HepG2 (cell line): ENCODE measurements around the gene MBD5. TPM values are rescaled to one million over a fixed set of nuclear protein-coding genes. Genes with fewer than 3 reads are reported as not detected.

Source experiments
- ATAC-seq: fragments of 200-7000 bp; cut with Tn5 transposase; 3 replicates; pipeline ENCODE4 v1.9.1; 2020; ENCODE audit warnings: mild to moderate bottlenecking, moderate library complexity
- BruUV-seq: library from RNA; stranded (reverse); fragments of 400-500 nt; replicated peaks from 2 replicates; lab custom pipeline; 2021; lab: Mats Ljungman, UMichigan
- CTCF ChIA-PET: fragments of 300-600 bp; formaldehyde crosslinking; extraction: SDS; loops from one replicate; lab custom pipeline; 2021; ENCODE audit warnings: low total read pairs, inconsistent platforms, low intra/inter-chr PET ratio; lab: Yijun Ruan, JAX
- POLR2A ChIA-PET: fragments of 350-600 bp; sonication (Branson Sonifier 250); formaldehyde crosslinking; loops from one replicate; lab custom pipeline; 2020; ENCODE audit warnings: antibody characterized with exemption, inconsistent platforms; lab: Yijun Ruan, JAX
- DNase-seq: peaks from one replicate; pipeline ENCODE4 v3.0.0-alpha.2; 2015; ENCODE audit warnings: low spot score
- FAIRE-seq: peaks from 3 replicates; lab custom pipeline; 2011; peaks lifted over from hg19 to GRCh38; lab: Jason Lieb, UNC
- H2AFZ ChIP-seq: one replicate; pipeline ENCODE4 v1.6.1; 2011; ENCODE audit warnings: low read length, inconsistent platforms
- H3K27ac ChIP-seq: fragments of 300-600 bp; 3 replicates; pipeline ENCODE4 v1.8.0; 2011; ENCODE audit warnings: mixed run types, mild to moderate bottlenecking, mixed read lengths, low read length, inconsistent platforms; ENCODE audit not compliant: insufficient read depth; ENCODE audit errors: extremely low read length
- H3K27me3 ChIP-seq, 2 experiments: fragments of 200-600 bp in 1 of 2; 2 replicates in 1 of 2; 3 replicates in 1 of 2; pipeline versions ENCODE4 v1.6.0 to v1.8.0; 2011; ENCODE audit warnings: low read length in 2 of 2, mild to moderate bottlenecking in 2 of 2, moderate library complexity in 2 of 2, inconsistent platforms in 1 of 2; ENCODE audit not compliant: insufficient read depth in 2 of 2, control insufficient read depth in 1 of 2
- H3K36me3 ChIP-seq, 2 experiments: fragments of 200-600 bp in 1 of 2; replicated peaks in 1 of 2; 2 replicates in 1 of 2; 3 replicates in 1 of 2; pipeline versions ENCODE4 v1.5.1 to v1.8.0; 2011; ENCODE audit warnings: low read length in 2 of 2, inconsistent platforms in 1 of 2; ENCODE audit not compliant: insufficient read depth in 2 of 2, control insufficient read depth in 1 of 2
- H3K4me1 ChIP-seq: 2 replicates; pipeline ENCODE4 v1.5.1; 2012; ENCODE audit warnings: low read length, inconsistent platforms; ENCODE audit not compliant: insufficient read depth
- H3K4me2 ChIP-seq: 2 replicates; pipeline ENCODE4 v1.6.0; 2011; ENCODE audit warnings: low read depth, low read length, inconsistent platforms
- H3K4me3 ChIP-seq, 3 experiments: fragments of 200-600 bp in 1 of 3; sonication (generic), shearing (Covaris generic) in 1 of 3; replicated peaks in 1 of 3; 2 replicates each; pipeline ENCODE4 v1.5.1; 2011 to 2016; ENCODE audit warnings: low read length in 3 of 3, inconsistent platforms in 2 of 3, low read depth in 2 of 3, mild to moderate bottlenecking in 2 of 3, control low read depth in 1 of 3, mixed read lengths in 1 of 3; ENCODE audit not compliant: insufficient read depth in 1 of 3
- H3K79me2 ChIP-seq: one replicate; pipeline ENCODE4 v1.6.1; 2011; ENCODE audit warnings: low read length, inconsistent platforms; ENCODE audit not compliant: insufficient read depth
- H3K9ac ChIP-seq: 2 replicates; pipeline ENCODE4 v1.6.0; 2011; ENCODE audit warnings: mild to moderate bottlenecking, low read depth, low read length, inconsistent platforms; ENCODE audit not compliant: insufficient read depth
- H3K9me3 ChIP-seq: 2 replicates; pipeline ENCODE4 v1.5.1; 2012; ENCODE audit warnings: mild to moderate bottlenecking, low read length
- H4K20me1 ChIP-seq: 2 replicates; pipeline ENCODE4 v1.6.0; 2011; ENCODE audit warnings: inconsistent platforms, mild to moderate bottlenecking, low read length, moderate library complexity; ENCODE audit not compliant: insufficient read depth
- E2F2 ChIP-seq: sonication (generic); formaldehyde crosslinking; IDR thresholded peaks from 2 replicates; pipeline ENCODE4 v1.4.0; 2020; ENCODE audit warnings: missing genetic modification reagents, borderline replicate concordance
- FOXP1 ChIP-seq, 2 experiments: fragments of 450-650 bp in 1 of 2; IDR thresholded peaks; 2 replicates each; pipeline ENCODE4 v1.6.1; 2017 to 2018; ENCODE audit warnings: antibody characterized with exemption in 1 of 2
- HHEX ChIP-seq: IDR thresholded peaks from 2 replicates; pipeline ENCODE4 v1.6.1; 2016; ENCODE audit warnings: control low read depth
- MED1 ChIP-seq: sonication (generic); formaldehyde crosslinking; IDR thresholded peaks from 2 replicates; pipeline ENCODE4 v1.4.0; 2020; ENCODE audit warnings: missing genetic modification reagents
- NFYB ChIP-seq: sonication (generic); formaldehyde crosslinking; IDR thresholded peaks from 2 replicates; pipeline ENCODE4 v1.4.0; 2020; ENCODE audit warnings: missing genetic modification reagents
- PPARG ChIP-seq: conservative IDR thresholded peaks from 2 replicates; pipeline ENCODE4 v1.6.1; 2016; ENCODE audit warnings: missing biosample characterization, missing genetic modification reagents
- SMAD1 ChIP-seq: sonication (generic); formaldehyde crosslinking; IDR thresholded peaks from 2 replicates; pipeline ENCODE4 v1.4.0; 2020; ENCODE audit warnings: missing genetic modification reagents, low read depth, mild to moderate bottlenecking, borderline replicate concordance
- ZBTB42 ChIP-seq: sonication (generic); formaldehyde crosslinking; IDR thresholded peaks from 2 replicates; pipeline ENCODE4 v1.5.0; 2020; ENCODE audit warnings: mild to moderate bottlenecking, missing genetic modification reagents
- ZMYM3 ChIP-seq: sonication (generic); formaldehyde crosslinking; IDR thresholded peaks from 2 replicates; pipeline ENCODE4 v1.5.1; 2020; ENCODE audit warnings: mild to moderate bottlenecking, missing genetic modification reagents
- ZNF205 ChIP-seq: IDR thresholded peaks from 2 replicates; pipeline ENCODE4 v1.6.1; 2018; ENCODE audit warnings: missing biosample characterization, missing genetic modification reagents
- ZNF30 ChIP-seq: sonication (generic); formaldehyde crosslinking; IDR thresholded peaks from 2 replicates; pipeline ENCODE4 v1.5.0; 2020; ENCODE audit warnings: mild to moderate bottlenecking, missing genetic modification reagents
- ZNF468 ChIP-seq: sonication (generic); formaldehyde crosslinking; IDR thresholded peaks from 2 replicates; pipeline ENCODE4 v1.8.0; 2022; ENCODE audit warnings: mild to moderate bottlenecking, moderate library complexity, missing genetic modification reagents
- ZNF746 ChIP-seq: sonication (generic); formaldehyde crosslinking; IDR thresholded peaks from 2 replicates; pipeline ENCODE4 v1.8.0; 2022; ENCODE audit warnings: mild to moderate bottlenecking, missing genetic modification reagents
- ZZZ3 ChIP-seq: sonication (generic); formaldehyde crosslinking; IDR thresholded peaks from 2 replicates; pipeline ENCODE4 v1.4.0; 2020; ENCODE audit warnings: missing genetic modification reagents, mild to moderate bottlenecking, borderline replicate concordance
- in situ Hi-C: cut with HindIII; loops from 2 replicates; pipeline ENCODE4 v1.10.0; 2017; ENCODE audit warnings: low pct_unique_long_range_greater_than_20kb; ENCODE audit not compliant: extremely low pct_ligation_motif_present
- intact Hi-C: fragments of 100-400 bp; cut with micrococcal nuclease; formaldehyde crosslinking; loops from one replicate; pipeline ENCODE4 v1.10.0; 2022; ENCODE audit not compliant: unreplicated experiment
- polyA plus RNA-seq, 8 experiments: library from polyadenylated mRNA; depleted of rRNA in 3 of 8; stranded (reverse) in 7 of 8; unstranded in 1 of 8; fragments of >200 nt; fragmentation: Illumina TruSeq in 4 of 8; extraction: Trizol in 4 of 8; gene quantifications; 2 replicates each; pipeline versions ENCODE4 v1.2.1 to v1.2.3, GENCODE V29; 2011 to 2016; ENCODE audit warnings: low read depth in 4 of 8, missing spikeins in 1 of 8, mixed read lengths in 1 of 8; ENCODE audit not compliant: insufficient read depth in 1 of 8
- total RNA-seq, 5 experiments: library from RNA; depleted of rRNA; stranded (reverse); fragments of >200 nt; fragmentation: Illumina TruSeq; extraction: Trizol; gene quantifications; 2 replicates each; pipeline ENCODE4 v1.2.3, GENCODE V29; 2016; ENCODE audit warnings: low read depth in 1 of 5

MBD5 gene
- total and polyA plus RNA-seq, 2 of the 13 experiments (the other 11 are each of a cell fraction or from before 2014, with no cell fraction given), result 13.5 to 26.4 TPM

GRCh38 chr2:148458171-148458570, 437.3 kb downstream of the MBD5 start (continued):
- TF ChIP-seq NFYB (CRISPR knock-in tag), result no peak
- TF ChIP-seq E2F2 (CRISPR knock-in tag), result no peak
- TF ChIP-seq ZNF746 (CRISPR knock-in tag), result no peak
- TF ChIP-seq FOXP1 (IDR thresholded peaks at IDR 0.05), result no peak
- TF ChIP-seq FOXP1 (CRISPR knock-in tag; IDR thresholded peaks at IDR 0.05), result no peak
- no peak for TF ChIP-seq ZNF205 (CRISPR knock-in tag)
- no peak for TF ChIP-seq ZNF468 (CRISPR knock-in tag)
- TF ChIP-seq MED1 (CRISPR knock-in tag), result no peak
- TF ChIP-seq, all 625 proteins: peak for 0

GRCh38 chr2:148459377-148459778, 438.5 kb downstream of the MBD5 start:
- POLR2A ChIA-PET, result no interaction called here
- BruUV-seq, result no TSS peak
- H3K27ac ChIP-seq, result no peak overlapping the region
- TF ChIP-seq ZMYM3, result no peak
- TF ChIP-seq PPARG (CRISPR knock-in tag), result no peak
- no peak for TF ChIP-seq ZZZ3
- no peak for TF ChIP-seq HHEX (CRISPR knock-in tag)
- no peak for TF ChIP-seq ZBTB42 (CRISPR knock-in tag)
- no peak for TF ChIP-seq ZNF30 (CRISPR knock-in tag)
- TF ChIP-seq SMAD1 (CRISPR knock-in tag), result no peak
- peaks cover 12% of the 10 kb centered on the region for H3K4me1 ChIP-seq
- no peak overlapping the region for H3K4me3 ChIP-seq
- no peak overlapping the region for H2AFZ ChIP-seq
- FAIRE-seq (no peak), ATAC-seq (no peak), DNase-seq (no peak)
- no peaks in the 10 kb centered on the region for H3K9me3 ChIP-seq
- intact Hi-C loops (no loop called here), in situ Hi-C loops (no loop called here)
- CTCF ChIA-PET, result no interaction called here
- H4K20me1 ChIP-seq, result no peaks in the 10 kb centered on the region
- no peaks in the 10 kb centered on the region for H3K36me3 ChIP-seq
- H3K9ac ChIP-seq, result no peak overlapping the region
- no peaks in the 10 kb centered on the region for H3K27me3 ChIP-seq
- H3K4me2 ChIP-seq, result no peak overlapping the region
- H3K79me2 ChIP-seq, result no peaks in the 10 kb centered on the region
